ENCODE results near the gene SPTSSB.

Gene SPTSSB

DNA sequence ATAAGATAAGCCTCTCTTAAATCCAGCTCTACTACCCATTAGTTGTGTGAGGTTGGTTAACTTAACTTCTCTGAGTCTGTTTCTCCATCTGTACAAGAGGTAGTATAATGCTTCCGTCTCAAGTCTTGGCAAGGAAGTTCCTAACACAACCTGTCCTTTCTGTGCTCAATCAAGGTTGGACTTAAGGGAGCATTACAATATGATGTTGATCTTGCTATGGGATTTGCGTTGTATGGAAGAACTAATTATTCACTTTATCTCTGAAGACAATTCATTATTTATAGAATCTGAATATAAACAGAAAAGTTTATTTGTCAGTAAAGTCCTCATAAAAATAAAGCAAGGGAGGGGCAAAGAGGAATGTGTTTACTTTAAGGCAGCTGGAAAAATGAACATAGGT is 18.9 kb upstream of the SPTSSB start:
- DNase-seq (ENCODE audit: low spot score): no peak

DNA sequence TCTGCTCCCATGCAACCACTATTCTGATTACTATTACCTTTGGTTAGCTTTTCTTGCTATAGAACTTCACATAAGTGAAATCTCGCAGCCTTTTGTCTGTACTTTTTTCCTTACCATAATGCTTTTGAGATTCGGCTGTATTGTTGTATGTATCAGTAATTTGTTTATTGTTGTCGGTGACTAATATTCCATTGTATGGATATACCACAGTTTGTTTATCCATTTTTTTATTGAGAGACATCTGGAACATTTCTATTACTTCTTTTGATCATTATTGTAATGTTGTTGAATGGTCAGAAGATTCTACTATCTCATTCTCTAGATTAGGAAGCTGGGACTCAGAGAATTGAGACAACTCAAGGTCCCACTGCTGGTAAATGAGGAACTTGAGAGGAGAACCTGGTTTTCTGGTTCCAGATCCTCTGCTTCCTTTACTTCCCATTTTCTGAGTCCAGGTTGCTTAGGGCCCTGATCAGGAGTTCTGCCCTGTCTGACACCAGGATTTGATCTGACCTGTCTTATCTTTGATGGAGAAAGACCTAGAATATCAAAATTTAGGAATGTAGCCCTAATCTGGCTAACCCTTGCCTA is 18.2 kb upstream of the SPTSSB start:
- DNase-seq (ENCODE audit: low spot score): no peak

DNA sequence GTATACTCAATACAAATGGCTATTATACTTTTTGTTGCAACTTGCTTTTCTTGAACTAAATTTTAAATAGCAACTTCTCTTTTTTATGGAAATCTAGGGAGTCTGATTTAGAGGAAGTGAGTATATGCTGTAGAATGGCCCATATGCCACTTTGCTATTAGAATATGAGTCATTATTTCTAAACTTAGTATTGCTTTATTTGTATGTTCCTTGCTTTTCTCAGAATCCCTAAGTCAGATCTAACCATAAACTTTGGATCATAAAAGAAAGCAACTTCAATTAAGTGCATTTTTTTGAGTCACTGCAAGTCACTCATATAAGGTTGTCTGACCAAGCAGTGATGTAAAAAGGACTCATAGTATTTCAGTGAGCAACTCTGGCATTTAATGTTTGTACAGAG is 17.5 kb upstream of the SPTSSB start:
- DNase-seq (ENCODE audit: low spot score): no peak

DNA sequence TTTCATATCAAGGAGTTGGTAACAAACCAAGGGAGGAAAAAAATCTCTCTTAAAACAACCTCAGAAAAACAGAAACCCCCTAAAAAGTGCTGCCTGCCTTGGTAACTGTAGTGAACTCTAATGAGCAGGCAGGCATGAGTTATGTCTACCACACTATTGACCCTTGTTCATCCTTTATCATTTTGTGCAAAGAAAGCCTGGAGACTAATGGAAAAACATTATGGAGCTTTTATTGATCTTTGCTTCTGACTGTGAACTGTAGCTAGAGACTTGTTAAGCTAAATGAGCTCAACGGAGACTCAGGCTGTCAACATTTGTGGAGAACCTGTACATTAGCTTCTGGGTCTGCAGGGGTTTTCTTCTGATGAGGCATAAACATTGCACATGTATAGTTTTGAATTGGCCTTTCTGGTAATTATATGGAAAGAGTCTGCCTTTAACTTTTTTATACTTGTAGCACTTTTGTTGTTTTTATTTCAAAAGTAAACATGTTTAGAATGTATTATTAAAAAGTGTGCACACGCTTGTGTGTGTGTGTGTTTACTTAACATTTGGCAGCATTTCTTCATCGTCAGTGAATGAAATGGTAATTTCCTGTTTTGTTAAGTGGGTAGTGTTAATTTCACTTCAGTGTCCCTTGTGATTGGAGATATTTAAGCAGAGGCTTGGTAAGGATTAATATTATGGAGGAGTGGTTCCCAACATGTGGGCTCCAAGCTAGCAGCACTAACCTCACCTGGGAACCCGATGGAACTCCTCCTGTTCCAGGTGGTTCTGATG is 15.9 kb upstream of the SPTSSB start:
- DNase-seq (ENCODE audit: low spot score): no peak

DNA sequence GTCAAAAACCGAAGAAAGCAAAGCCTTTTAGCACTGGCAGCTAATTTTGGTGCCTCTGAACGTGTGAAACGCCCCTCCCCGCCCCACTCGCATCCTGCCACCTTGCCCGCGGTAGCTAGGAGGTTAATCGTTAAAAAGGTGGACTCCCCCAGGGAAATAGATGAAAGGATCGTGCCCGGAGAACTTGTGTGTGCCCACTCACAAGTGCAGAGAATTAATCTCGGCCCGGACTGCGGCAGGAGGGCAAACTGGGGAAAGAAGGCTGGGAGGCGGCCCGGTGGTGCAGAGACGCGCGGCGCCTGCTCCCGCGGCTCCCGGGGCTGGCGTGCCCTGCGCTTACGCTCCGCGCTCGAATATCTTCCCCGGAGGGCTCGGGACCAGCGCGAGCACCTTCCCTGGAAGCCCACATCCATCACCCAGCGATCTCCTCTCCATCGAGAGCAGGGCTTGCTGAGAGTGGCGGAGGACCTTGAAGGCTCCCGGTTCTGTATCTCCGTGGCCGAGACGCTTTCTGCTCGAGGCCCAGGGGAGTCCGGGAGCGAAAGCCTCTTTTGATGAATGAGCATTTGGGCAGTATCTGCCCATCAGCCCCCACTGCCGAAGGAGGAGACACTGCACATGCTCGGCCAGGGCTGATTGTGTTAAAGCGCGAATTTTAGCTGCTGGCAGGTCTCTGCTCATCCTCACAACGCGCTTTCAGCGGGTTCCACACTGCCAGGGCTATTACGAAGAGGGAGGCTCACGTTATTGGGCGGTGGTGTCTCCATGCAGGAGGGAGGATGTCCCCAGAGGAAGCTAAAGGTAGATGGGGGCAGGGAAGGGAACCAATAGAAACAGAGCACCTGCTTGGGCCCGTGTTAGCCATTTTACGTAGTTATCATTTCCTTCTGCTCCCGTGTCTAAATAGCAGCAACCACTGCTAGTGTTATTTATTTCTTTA is 1.3 kb upstream of the SPTSSB start:
- peak; percentile 61 for DNase-seq (ENCODE audit: low spot score)

DNA sequence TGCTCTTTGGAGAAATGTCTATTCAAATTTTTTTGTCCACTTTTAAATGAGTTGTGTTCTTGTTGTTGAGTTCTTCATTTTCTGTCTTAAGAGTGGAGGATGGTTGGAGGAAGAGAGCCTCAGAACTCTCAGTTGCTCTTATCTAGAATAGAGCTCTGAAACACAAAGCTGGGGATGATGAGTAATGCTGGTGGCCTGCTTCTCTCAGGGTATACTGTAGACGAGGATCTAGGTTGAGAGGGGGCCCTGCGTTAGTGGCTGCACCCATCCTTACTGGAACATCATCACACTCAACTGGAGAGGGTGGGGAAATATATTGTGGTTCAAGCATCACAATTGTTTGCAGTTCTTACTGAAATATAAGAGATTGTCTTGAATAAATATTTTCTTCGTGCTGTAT is 1.8 kb downstream of the SPTSSB start:
- no peak for DNase-seq (ENCODE audit: low spot score)

DNA sequence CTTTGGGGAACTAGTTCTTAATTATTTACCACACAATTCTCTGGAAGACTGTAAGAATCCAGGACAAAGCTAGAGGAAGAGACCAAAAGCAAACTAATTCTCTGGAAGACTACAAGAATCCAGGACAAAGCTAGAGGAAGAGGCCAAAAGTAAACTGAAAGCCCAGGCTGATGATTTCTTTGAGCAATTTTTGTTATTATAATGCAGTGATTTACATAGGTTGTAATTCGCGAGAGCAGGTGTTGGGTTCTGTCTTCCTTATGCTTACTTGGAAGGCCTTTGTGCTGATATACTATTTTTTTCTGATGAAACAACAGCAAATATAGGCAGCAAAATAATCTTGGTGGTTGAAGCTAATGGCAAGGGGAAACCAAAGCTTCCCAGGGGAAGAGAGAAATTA is 5.2 kb downstream of the SPTSSB start:
- DNase-seq (ENCODE audit: low spot score): no peak

DNA sequence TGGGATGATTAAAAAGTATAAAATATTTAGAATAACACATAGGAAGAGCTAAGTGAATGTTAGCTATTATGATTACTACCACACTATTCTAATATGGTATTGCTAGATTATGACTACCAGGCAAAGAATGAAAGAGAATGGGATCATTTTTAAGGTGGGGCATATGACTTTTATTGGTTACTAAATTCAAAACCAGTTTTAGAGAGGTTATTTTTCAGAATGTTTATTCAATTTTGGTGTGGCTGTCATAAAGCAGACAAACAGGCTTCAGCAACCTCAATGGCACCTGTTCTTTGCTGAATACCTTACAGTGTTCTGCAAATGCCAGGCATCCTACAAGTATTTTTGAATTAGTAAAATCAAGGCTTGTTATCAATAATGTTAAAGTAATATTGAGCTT is 12.8 kb downstream of the SPTSSB start:
- DNase-seq (ENCODE audit: low spot score): no peak

DNA sequence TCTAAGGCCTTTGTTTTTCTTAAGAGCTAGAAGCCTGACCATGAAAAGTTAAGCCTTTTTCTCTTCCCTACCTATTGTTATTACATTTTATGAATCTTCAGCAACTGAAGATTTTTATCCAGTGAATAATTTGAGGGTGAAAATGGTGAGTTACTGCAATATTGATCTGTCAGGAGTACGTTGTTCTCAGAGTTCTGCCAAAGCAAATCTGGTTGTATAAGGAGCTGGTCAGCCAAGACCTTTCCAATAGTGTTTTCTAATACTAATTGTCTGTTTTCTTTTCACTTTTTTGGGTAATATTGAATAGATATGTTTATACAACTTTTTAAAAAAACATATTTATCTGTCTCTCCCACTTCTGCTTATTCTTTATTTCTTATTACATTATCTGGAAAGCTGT is 15.0 kb downstream of the SPTSSB start:
- no peak for DNase-seq (ENCODE audit: low spot score)

DNA sequence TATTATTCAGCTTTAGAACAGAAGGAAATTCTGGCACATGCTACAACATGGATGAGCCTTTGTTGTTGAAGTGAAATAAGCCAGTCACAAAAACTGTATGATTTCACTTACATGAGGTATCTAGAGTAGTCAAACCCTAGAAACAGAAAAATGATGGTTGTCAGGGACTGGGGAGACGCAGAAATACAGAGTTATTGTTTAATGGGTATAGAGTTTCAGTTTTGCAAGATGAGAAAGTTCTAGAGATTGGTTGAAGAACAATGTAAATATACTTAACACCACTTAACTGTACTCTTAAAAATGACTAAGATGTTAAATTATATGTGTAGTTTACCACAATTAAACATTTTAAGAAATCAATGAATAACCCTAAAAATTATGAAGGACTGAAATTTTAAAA is 15.8 kb downstream of the SPTSSB start:
- DNase-seq (ENCODE audit: low spot score): no peak

DNA sequence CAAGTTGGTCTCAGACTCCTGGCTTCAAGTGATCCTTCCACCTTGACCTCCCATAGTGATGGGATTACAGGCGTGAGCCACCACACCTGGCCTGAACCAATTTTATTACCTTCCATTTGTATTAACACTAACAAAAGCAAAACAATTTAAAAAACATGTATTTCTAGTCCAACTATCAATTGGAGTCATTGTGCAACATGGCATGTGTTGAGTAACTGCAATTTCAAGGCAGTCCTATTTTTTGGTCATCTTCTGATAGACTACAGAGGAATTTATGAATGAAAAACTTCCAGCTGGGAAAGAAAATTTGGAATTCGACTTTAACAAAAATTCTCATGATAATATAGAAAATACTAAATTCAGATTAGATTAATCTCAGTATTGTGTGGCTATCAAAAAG is 16.8 kb downstream of the SPTSSB start:
- DNase-seq (ENCODE audit: low spot score): no peak

DNA sequence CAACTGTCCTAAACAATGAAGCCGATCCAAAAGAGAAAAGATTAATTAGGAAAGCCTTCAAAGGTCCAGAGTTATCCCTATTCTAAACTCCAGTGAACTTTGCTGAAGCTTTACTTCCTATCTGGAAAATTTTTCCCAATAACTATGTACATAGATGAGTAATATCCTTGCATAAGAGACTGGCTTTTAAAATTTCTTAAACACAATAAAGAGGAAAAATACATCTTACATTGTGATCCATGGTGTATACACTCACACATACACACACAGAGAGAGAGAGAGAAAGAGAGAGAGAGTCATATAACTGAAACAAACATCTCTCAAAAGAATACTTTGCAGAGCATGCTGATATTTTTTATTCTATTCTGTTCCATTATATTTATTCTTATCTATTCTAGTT is 20.0 kb downstream of the SPTSSB start:
- DNase-seq (ENCODE audit: low spot score): no peak

DNA sequence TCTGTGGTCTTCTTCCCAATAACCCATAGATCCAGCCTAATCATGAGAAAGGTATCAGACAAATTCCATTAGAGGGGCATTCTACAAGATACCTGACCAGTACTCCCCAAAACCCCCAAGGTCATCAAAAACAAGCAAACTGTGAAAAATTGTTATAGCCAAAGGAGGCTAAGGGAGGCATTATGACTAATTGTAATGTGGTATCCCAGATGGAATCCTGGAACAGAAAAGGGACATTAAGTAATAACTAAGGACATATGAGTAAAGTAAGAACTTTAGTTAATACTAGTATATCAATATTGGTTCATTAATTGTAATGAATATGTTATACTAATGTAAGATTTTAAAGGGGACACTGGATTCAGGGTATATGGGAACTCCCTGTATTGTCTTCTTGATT is 20.4 kb downstream of the SPTSSB start:
- DNase-seq (ENCODE audit: low spot score): no peak

DNA sequence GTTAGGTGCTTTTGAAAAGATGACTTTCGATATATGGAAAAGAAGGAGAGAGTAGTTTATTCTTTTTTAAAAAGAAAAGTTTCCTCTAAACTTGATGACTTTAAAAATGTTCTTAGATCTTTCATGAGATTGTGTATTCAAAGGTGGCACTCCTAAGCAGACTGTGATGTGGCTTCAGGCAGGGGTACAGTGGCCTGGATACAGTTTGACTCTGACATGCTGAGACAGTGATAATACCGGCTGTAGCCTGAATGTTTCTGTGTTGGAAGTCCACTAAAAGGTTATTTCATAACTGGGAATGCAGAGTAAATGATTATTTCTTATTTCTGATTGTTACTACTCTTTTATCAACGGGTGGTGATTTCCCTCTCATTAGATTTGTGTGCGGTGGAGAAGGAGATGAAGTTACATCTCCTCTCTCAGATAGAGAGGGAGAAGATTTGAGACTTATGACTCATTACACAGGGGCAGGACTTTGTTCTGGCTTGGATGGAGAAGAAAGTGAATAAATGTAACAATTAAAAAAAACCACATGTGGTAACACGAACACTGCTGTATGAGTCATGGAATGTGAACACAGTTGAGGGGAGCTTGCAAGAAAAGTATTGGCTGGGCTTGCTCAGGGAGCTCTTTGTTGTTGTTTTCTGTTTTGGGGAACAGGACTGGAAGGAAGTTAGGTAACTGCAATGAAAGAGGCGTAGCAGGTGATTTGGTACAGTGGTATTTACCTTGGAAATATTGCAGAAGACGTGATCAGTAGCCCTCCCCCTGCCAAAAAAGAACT is 21.6 kb downstream of the SPTSSB start:
- DNase-seq (ENCODE audit: low spot score): no peak

DNA sequence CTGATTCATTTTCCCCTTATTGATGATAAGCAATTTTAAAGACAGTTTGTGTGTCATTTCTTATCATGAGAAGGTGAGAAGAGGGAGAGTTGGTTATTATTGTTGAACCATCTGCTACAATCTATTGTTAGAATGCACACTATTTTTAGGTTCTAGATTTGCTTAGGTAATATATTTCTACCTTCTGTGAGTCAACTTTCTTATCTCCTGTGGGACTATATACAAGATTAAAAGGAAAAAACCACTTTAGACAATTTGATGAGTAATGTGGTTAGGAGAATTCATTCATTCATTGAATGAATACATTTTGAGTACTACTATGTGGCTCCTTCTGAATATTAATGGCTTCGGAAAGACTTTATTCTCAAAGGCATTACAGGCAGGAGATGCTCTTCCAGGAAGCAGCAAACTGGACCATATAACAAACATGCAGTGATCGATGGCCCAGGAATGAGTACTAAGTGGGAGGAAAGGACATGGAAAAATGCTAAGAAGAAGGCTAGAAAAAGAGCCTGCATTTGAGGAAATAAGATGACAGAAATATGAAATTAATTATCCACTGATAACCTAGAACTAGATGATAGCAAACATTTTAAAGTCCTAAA is 22.4 kb downstream of the SPTSSB start:
- no peak for DNase-seq (ENCODE audit: low spot score)

DNA sequence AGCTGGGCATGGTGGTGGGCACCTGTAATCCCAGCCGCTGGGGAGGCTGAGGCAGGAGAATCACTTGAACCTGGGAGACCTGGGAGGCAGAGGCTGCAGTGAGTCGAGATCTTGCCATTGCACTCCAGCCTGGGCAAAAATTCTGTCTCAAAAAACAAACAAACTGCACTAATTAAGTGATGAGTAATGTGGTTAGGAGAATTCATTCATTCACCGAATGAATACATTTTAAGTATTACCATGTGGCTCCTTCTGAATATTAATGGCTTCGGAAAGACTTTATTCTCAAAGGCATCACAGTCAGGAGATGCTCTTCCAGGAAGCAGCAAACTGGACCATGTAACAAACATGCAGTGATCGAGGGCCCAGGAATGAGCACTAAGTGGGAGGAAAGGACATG is 23.6 kb downstream of the SPTSSB start:
- no peak for DNase-seq (ENCODE audit: low spot score)

DNA sequence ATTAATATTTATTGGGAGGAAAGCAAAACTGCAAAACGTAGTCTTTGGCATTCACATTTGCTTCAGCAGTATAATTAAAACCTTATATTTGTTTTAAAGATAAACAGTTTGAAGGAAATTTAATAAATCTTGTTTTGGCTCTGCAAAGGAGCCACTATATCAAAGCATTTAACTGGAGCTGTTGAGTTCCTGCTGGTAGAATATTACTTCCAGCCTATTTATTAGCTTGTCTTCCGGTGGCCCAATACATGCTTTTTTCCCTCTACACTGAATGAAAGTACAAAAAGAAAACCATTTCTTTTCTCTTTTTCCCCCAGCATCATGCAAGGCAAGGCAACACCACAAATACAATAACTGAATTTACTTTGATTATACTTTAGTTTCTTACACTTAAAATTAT is 26.3 kb downstream of the SPTSSB start:
- no peak for DNase-seq (ENCODE audit: low spot score)

DNA sequence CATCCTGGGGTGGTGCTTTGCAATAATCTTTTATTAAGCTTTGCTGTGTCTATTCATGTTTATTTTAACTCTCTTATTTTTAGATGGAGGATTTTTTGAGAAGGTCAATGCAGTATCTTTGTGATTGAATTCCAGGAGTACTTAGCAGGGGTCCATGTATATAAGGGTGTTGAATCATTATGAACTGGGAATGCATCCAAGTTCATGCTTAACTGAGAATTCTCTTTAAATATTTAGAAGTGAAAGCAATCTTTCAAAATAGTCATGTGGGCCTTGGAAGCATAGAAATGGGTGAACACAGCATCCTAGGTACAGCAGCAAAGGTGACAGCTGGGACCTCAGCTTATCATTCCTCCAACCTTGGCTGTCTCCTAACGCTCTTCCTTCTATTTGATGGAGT is 27.3 kb downstream of the SPTSSB start:
- DNase-seq (ENCODE audit: low spot score): no peak

DNA sequence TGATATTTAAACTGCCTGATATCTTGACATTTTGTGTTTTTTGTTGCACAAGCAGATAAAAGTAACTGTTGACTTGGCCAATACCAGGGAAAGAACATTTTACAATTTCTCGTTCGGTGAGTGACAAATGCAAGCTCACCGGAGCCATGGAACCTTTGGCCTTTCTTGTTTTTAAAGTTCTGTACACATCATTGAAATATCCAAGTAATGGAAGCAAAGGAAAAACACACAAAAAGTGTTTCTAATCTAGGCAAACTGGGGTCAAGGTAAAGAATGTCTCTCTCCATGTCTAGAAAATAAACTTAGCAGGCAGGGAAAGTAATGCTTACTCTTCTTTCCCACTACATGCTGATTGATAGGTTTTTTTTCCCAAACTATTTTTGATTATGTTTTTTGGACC is 27.8 kb downstream of the SPTSSB start:
- no peak for DNase-seq (ENCODE audit: low spot score)

DNA sequence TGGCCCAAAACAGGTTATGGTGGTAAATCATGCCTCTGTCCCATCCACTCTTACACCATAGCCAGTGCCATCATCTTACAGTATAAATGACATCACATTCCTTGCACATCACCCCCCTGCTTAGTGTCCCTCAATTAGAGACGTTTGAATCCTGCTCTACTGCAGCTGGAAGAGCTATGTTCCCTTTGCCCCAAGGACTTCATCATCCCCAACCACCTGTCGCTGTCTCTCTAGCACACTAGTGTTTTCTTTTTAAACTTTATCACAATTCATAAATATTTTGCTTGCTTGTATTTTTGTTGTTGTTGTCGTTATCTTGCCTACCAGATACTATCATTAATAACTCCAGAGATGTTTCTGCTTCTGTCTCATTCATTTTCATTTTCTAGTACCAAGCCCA is 28.7 kb downstream of the SPTSSB start:
- no peak for DNase-seq (ENCODE audit: low spot score)
